NCI-H2227 (cell line): ENCODE results near the gene GIGYF1.
"Not testable (repeated sequence)": the region's sequence is repeated elsewhere in the genome, so short reads cannot be mapped to it uniquely, and the experiment has no call there.

Experiments used
- DNase-seq: peaks from one replicate; lab custom pipeline; 2025; ENCODE audit not compliant: unreplicated experiment; lab: John Stamatoyannopoulos, UW

The GIGYF1 gene

GRCh38 chr7:100711369-100711768, 17.3 kb upstream of the GIGYF1 start:
- no peak for DNase-seq

GRCh38 chr7:100710452-100710851, 16.4 kb upstream of the GIGYF1 start:
- no peak for DNase-seq

GRCh38 chr7:100708395-100708794, 14.3 kb upstream of the GIGYF1 start:
- no peak for DNase-seq

GRCh38 chr7:100706672-100707311, 12.7 kb upstream of the GIGYF1 start:
- DNase-seq: peak; percentile 39

- peak; percentile 100 for DNase-seq
These were observed 12.0 kb upstream of the GIGYF1 start, which contains the start of gene POP7 for GRCh38 chr7:100705753-100706671. TSS of gene POP7 (plus strand) at chr7:100706121. CDS start at chr7:100706831, 710 bp downstream.

- DNase-seq: peak; percentile 88
These were observed 11.3 kb upstream of the GIGYF1 start for GRCh38 chr7:100705320-100705752.

GRCh38 chr7:100701089-100701488, 7.0 kb upstream of the GIGYF1 start:
- DNase-seq: not testable (repeated sequence)

GRCh38 chr7:100699018-100699417, 5.0 kb upstream of the GIGYF1 start:
- DNase-seq: no peak

GRCh38 chr7:100696123-100696521, 2.1 kb upstream of the GIGYF1 start:
- no peak for DNase-seq

- peak; percentile 74 for DNase-seq
These were observed 545 bp downstream of the GIGYF1 start for GRCh38 chr7:100693312-100694097.

- DNase-seq: no peak
These were observed 1.5 kb downstream of the GIGYF1 start for GRCh38 chr7:100692578-100692961.

GRCh38 chr7:100691676-100692577, 2.1 kb downstream of the GIGYF1 start:
- DNase-seq: peak; percentile 91

GRCh38 chr7:100689230-100690135, 4.6 kb downstream of the GIGYF1 start:
- DNase-seq: no peak

- no peak for DNase-seq
These were observed 5.7 kb downstream of the GIGYF1 start for GRCh38 chr7:100688326-100688860.

- no peak for DNase-seq
These were observed 6.2 kb downstream of the GIGYF1 start for GRCh38 chr7:100687751-100688300.

- DNase-seq: no peak
These were observed 6.8 kb downstream of the GIGYF1 start for GRCh38 chr7:100687261-100687660.

- DNase-seq: no peak
These were observed 7.2 kb downstream of the GIGYF1 start for GRCh38 chr7:100686822-100687211.

GRCh38 chr7:100686201-100686821, 7.7 kb downstream of the GIGYF1 start:
- peak; percentile 87 for DNase-seq
